Calu3 (cell line): ENCODE data around the gene UNK. TPM values are rescaled to one million over a fixed set of nuclear protein-coding genes. Genes with fewer than 3 reads are reported as not detected.
A peak's percentile ranks its signal among the peaks of the same experiment; 100 is the strongest.

Experiments used
- BruUV-seq: library from RNA; stranded (reverse); fragments of 400-500 nt; replicated peaks from 2 replicates; lab custom pipeline; 2021; lab: Mats Ljungman, UMichigan
- CTCF ChIA-PET: fragments of 300-600 bp; sonication (Branson Sonifier 250); formaldehyde crosslinking; loops from one replicate; lab custom pipeline; 2022; ENCODE audit warnings: antibody characterized with exemption; lab: Charles Lee
- DNase-seq: peaks from one replicate; pipeline ENCODE4 v3.0.0; 2022
- H3K27ac Mint-ChIP-seq: one replicate; pipeline ENCODE4 v1.8.0; 2022; ENCODE audit warnings: mixed read lengths; ENCODE audit not compliant: unreplicated experiment
- H3K27me3 Mint-ChIP-seq: one replicate; pipeline ENCODE4 v1.8.0; 2022; ENCODE audit warnings: mixed read lengths; ENCODE audit not compliant: unreplicated experiment
- H3K36me3 Mint-ChIP-seq: one replicate; pipeline ENCODE4 v1.8.0; 2022; ENCODE audit warnings: mild to moderate bottlenecking, moderate library complexity, mixed read lengths; ENCODE audit not compliant: insufficient read depth, unreplicated experiment
- H3K4me1 Mint-ChIP-seq: one replicate; pipeline ENCODE4 v1.8.0; 2022; ENCODE audit warnings: mild to moderate bottlenecking, low read depth, mixed read lengths; ENCODE audit not compliant: unreplicated experiment
- H3K4me3 Mint-ChIP-seq: one replicate; pipeline ENCODE4 v1.8.0; 2022; ENCODE audit warnings: mild to moderate bottlenecking, low read depth, moderate library complexity, mixed read lengths; ENCODE audit not compliant: unreplicated experiment
- H3K9me3 Mint-ChIP-seq: one replicate; pipeline ENCODE4 v1.8.0; 2022; ENCODE audit warnings: low read depth, mixed read lengths; ENCODE audit not compliant: unreplicated experiment
- intact Hi-C: fragments of 100-400 bp; cut with micrococcal nuclease; formaldehyde crosslinking; loops from one replicate; pipeline ENCODE4 v1.10.0; 2022; ENCODE audit not compliant: unreplicated experiment
- total RNA-seq: library from RNA; stranded (reverse); gene quantifications from 2 replicates; pipeline ENCODE4 v1.2.3, GENCODE V29; 2022
- TF ChIP-seq, protein P1 (sequence below): fragments of 200-600 bp; IDR thresholded peaks from one replicate; pipeline ENCODE4 v1.8.0; 2022; ENCODE audit warnings: antibody characterized with exemption; ENCODE audit not compliant: unreplicated experiment

The UNK gene
- total RNA-seq, 1 experiment from 2014 or later: 26.0 TPM

- no peaks in the 10 kb centered on the region for H3K9me3 Mint-ChIP-seq
- H3K4me3 Mint-ChIP-seq: peak overlapping the region; percentile 77
- TF ChIP-seq, protein P1, sequence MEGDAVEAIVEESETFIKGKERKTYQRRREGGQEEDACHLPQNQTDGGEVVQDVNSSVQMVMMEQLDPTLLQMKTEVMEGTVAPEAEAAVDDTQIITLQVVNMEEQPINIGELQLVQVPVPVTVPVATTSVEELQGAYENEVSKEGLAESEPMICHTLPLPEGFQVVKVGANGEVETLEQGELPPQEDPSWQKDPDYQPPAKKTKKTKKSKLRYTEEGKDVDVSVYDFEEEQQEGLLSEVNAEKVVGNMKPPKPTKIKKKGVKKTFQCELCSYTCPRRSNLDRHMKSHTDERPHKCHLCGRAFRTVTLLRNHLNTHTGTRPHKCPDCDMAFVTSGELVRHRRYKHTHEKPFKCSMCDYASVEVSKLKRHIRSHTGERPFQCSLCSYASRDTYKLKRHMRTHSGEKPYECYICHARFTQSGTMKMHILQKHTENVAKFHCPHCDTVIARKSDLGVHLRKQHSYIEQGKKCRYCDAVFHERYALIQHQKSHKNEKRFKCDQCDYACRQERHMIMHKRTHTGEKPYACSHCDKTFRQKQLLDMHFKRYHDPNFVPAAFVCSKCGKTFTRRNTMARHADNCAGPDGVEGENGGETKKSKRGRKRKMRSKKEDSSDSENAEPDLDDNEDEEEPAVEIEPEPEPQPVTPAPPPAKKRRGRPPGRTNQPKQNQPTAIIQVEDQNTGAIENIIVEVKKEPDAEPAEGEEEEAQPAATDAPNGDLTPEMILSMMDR: peak; percentile 79
- intact Hi-C loops: no loop called here
- peaks cover 12% of the 10 kb centered on the region for H3K27me3 Mint-ChIP-seq
- no TSS peak for BruUV-seq
- CTCF ChIA-PET: interaction anchor here (1.2 to 1.6 kb wide), 5 partner anchors 13 to 98 kb away, joined by 3 to 6 read pairs (median 6); partner anchors contain the start of genes GALK1, ITGB4 and WBP2
- peak; percentile 78 for DNase-seq
- H3K4me1 Mint-ChIP-seq: peaks cover 20% of the 10 kb centered on the region
- H3K36me3 Mint-ChIP-seq: peaks cover 74% of the 10 kb centered on the region
- peak overlapping the region; percentile 100 for H3K27ac Mint-ChIP-seq
These were observed 5.8 kb upstream of the UNK start for GRCh38 chr17:75778861-75779249.

- Mint-ChIP-seq H3K36me3 (peaks cover 75% of the 10 kb centered on the region), H3K27me3 (peaks cover 12% of the 10 kb centered on the region), H3K27ac (peak overlapping the region; percentile 100), H3K9me3 (no peaks in the 10 kb centered on the region), H3K4me3 (peak overlapping the region; percentile 77), H3K4me1 (peaks cover 20% of the 10 kb centered on the region)
- BruUV-seq: TSS peak; percentile 86
- peak; percentile 93 for DNase-seq
- intact Hi-C loops: no loop called here
- TF ChIP-seq, protein P1: peak; percentile 2
- CTCF ChIA-PET: interaction anchor here (0.6 to 1.6 kb wide), 12 partner anchors 14 to 203 kb away, joined by 3 to 7 read pairs (median 4); partner anchors contain the start of genes GALK1, ITGB4 and WBP2
These were observed 5.2 kb upstream of the UNK start for GRCh38 chr17:75779250-75779986.

GRCh38 chr17:75779987-75780889 is 4.4 kb upstream of the UNK start:
- no peaks in the 10 kb centered on the region for H3K9me3 Mint-ChIP-seq
- TF ChIP-seq, protein P1: no peak
- BruUV-seq: no TSS peak
- H3K4me3 Mint-ChIP-seq: peak overlapping the region; percentile 77
- peak overlapping the region; percentile 100 for H3K27ac Mint-ChIP-seq
- CTCF ChIA-PET: interaction anchor here (0.6 to 1.6 kb wide), 10 partner anchors 15 to 202 kb away, joined by 3 to 7 read pairs (median 4); partner anchors contain the start of genes GALK1, ITGB4 and WBP2
- intact Hi-C loops: loop anchor here (5.0 kb wide), 1 partner anchor 97 kb away; the partner anchor contains the start of gene TRIM47
- peaks cover 12% of the 10 kb centered on the region for H3K27me3 Mint-ChIP-seq
- H3K36me3 Mint-ChIP-seq: peaks cover 76% of the 10 kb centered on the region
- DNase-seq: no peak
- peaks cover 22% of the 10 kb centered on the region for H3K4me1 Mint-ChIP-seq
